Measurements from ENCODE around the gene HSDL2.

DNA sequence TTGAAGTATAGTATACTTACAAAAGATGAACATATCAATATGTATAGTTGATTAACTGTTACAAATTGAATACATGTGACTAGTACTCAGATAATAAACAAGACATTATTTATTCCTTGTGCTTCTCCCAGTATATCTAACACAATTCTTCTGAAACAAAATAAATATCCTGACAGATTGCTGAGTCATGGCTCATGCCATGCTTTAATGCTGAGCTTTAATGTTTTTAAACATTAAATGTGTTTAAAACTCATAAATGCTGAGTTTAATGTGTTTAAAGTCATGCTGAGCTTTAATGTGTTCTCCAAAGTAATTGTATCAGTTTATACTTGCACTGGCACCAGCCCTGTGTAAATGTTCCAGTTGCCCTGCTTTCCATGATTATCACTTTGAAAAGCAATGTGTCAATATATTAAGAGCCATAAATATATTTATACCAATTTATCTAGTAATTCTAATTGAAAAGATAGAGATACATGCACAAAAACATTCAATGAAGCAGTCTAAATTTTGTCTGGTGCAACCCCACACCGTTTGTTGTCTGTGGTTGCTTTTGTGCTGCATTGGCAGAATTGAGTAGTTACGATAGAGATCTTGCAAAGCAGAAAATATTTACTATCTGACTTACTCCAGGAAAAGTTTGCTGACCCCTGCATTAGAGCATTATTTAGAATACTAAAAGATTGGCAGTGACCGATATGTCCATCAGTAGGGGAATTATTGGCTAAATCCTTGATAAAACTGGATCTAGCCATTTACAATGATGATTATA, 122.5 kb downstream of the HSDL2 start:
- no peak for TF ChIP-seq CTCF (IDR thresholded peaks at IDR 0.05)
- no peak for TF ChIP-seq POLR2A (IDR thresholded peaks at IDR 0.05)
